Epithelial cell of esophagus (primary cell): ENCODE measurements around the gene RRAD.
"Not testable (repeated sequence)": the region's sequence is repeated elsewhere in the genome, so short reads cannot be mapped to it uniquely, and the experiment has no call there.

Experiments
- DNase-seq: peaks from one replicate; pipeline ENCODE4 v3.0.0; 2010; ENCODE audit warnings: low read depth
- H3K4me3 ChIP-seq: 2 replicates; pipeline ENCODE4 v1.5.1; 2011; ENCODE audit warnings: mild to moderate bottlenecking, low read length, control low read depth
- TF ChIP-seq, protein P1 (sequence below): IDR thresholded peaks from 2 replicates; pipeline ENCODE4 v1.5.1; 2011; ENCODE audit warnings: low read depth, mild to moderate bottlenecking, low read length, control low read depth, inconsistent platforms; ENCODE audit not compliant: insufficient read depth; ENCODE audit errors: missing control alignments

RRAD gene

DNA sequence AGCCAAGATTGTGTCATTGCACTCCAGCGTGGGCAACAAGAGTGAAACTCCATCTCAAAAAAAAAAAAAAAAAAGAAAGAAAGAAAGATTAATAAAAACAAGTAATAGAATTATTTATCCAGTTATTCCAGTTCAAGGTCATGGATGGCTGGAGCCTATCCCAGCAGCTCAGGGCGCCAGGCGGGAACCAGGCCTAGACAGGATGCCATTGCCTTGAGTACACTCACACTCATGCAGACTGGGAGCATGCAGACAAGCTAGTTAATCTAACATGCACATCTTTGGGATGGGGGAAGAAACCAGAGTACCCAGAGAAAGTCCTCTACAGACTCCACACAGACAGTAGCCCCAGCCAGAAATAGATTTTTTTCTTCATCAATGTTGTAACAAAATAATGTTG is 27.1 kb downstream of the RRAD start:
- H3K4me3 ChIP-seq = no peak overlapping the region
- TF ChIP-seq, protein P1, sequence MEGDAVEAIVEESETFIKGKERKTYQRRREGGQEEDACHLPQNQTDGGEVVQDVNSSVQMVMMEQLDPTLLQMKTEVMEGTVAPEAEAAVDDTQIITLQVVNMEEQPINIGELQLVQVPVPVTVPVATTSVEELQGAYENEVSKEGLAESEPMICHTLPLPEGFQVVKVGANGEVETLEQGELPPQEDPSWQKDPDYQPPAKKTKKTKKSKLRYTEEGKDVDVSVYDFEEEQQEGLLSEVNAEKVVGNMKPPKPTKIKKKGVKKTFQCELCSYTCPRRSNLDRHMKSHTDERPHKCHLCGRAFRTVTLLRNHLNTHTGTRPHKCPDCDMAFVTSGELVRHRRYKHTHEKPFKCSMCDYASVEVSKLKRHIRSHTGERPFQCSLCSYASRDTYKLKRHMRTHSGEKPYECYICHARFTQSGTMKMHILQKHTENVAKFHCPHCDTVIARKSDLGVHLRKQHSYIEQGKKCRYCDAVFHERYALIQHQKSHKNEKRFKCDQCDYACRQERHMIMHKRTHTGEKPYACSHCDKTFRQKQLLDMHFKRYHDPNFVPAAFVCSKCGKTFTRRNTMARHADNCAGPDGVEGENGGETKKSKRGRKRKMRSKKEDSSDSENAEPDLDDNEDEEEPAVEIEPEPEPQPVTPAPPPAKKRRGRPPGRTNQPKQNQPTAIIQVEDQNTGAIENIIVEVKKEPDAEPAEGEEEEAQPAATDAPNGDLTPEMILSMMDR = no peak
- peak; percentile 92 for DNase-seq

DNA sequence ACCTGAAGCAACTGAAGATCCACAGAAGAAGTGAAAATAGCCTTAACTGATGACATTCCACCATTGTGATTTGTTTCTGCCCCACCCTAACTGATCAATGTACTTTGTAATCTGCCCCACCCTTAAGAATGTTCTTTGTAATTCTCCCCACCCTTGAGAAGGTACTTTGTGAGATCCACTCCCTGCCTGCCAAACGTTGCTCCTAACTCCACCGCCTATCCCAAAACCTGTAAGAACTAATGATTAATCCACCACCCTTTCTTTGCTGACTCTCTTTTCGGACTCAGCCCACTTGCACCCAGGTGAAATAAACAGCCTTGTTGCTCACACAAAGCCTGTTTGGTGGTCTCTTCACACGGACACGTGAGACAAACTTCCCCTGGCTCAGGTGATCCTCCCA is 28.7 kb downstream of the RRAD start:
- DNase-seq = peak; percentile 67
- H3K4me3 ChIP-seq = not testable (repeated sequence)

DNA sequence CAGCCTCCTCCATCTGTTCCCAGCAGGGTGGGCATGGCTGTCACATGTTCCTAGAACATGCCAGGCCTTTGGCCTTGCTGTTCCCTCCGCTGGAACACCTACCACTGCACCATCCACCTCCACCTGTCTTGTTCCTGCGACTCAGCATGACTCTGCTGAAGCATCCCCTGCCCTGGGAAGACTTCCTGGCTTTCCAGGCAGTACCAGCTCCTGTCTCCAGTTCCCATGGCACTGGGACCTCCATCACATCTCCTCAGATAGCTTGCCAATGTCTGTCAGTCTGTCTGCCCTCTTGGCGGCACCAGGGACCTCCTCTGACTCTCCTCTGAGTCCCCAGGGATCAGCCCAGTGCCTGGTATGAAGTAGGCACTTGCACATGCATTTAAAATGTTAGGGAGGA is 29.3 kb downstream of the RRAD start:
- no peak overlapping the region for H3K4me3 ChIP-seq
- peak; percentile 55 for DNase-seq
- TF ChIP-seq, protein P1 = no peak

DNA sequence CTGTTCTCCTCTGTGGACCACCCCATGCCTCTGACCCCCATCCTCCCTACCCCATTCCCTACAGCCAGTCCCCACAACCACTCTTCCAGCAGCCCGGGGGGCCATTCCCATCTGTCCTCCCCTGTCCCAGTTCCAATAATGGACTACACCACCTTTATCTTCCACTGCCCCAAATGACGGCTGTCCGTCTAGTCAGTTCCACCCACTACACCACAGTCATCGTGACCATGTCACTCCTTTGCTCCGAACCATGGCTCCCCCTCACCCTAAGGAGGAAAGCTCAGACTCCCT is 29.7 kb downstream of the RRAD start:
- no peak overlapping the region for H3K4me3 ChIP-seq
- TF ChIP-seq, protein P1 = no peak
- no peak for DNase-seq

DNA sequence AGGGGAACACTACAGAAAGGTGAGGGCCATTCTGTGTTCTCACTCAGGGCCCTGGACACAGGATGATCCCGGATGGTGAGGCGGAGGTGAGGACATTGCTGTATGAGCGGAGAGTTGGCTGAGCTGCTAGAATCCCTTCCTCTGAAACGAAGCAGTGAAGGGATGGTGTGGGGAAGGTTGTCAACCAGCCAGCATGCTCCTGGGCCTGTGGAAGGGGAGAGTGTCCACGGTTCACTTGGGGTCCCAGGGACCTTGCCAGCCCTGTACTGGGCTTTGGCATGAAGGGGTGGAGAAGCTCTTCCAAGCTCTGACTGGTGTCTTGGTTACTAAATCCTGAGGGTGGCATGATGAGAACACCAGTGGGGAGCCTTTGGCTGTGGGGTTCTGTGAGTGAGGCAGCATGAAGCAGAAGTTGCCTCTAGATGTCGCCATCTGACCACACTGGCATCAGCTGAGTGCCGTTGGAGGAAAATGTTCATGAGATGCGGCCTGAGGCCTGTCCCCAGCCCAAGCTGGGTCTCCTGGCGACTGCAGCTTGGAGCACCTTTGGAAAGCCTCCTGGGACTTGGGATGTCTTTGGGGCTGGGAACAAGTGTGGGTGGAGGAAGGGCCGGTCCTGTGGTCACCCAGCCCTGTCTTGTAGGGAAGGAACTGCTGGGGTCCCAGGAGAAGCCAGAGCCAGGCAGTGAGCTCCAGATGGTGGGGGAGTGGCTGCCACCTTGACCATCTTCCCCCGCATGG is 30.2 kb downstream of the RRAD start:
- no peak overlapping the region for H3K4me3 ChIP-seq
- TF ChIP-seq, protein P1 = peak; percentile 98

DNA sequence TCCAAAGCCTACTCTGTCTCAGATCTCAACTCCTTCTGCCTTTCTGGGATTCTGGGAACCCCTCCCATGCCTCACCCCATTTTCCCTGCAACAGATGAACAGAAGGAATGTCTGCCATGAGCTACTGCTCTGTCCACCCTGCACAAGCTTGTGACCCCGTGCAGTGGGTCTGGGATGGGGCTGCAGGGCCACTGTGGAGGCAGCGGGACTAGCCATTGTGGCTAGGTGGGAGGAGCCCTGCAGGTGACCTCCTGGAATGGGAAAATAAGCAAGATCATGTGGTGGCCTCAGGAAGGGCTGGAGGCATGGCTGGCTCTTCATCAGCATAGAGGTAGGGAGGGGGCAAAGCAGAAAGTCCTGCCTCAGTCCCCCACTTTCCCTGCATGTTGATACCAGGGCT is 31.3 kb downstream of the RRAD start:
- H3K4me3 ChIP-seq = no peak overlapping the region
- TF ChIP-seq, protein P1 = no peak
- DNase-seq = no peak

More for the DNA sequence above, 30.2 kb downstream of the RRAD start:
- peak; percentile 84 for DNase-seq

DNA sequence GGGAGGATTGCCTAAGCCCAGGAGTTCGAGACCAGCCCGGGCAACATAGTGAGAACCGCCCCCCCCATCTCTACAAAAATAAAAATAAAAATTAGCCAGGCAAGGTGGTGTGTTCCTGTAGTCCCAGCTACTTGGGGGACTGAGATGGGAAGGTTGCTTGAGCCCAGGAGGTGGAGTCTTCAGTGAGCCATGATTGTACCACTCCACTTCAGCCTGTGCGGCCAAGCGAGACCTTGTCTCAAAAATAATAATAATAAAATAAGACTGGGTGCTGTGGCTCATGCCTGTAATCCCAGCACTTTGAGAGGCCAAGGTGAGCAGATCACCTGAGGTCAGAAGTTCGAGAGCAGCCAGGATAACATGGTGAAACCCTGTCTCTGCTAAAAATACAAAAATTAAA is 33.5 kb downstream of the RRAD start:
- no peak overlapping the region for H3K4me3 ChIP-seq
- TF ChIP-seq, protein P1 = no peak
- no peak for DNase-seq
